Keratinocyte (primary cell): ENCODE data around the gene TGFBRAP1. TPM values are rescaled to one million over a fixed set of nuclear protein-coding genes. Genes with fewer than 3 reads are reported as not detected.

Experiments used
- DNase-seq: peaks from one replicate; pipeline ENCODE4 v3.0.0-alpha.2; 2011; ENCODE audit warnings: low read depth, missing footprints, low spot score
- FAIRE-seq: peaks from 2 replicates; lab custom pipeline; 2011; peaks lifted over from hg19 to GRCh38; lab: Jason Lieb, UNC
- H2AFZ ChIP-seq: 2 replicates; pipeline ENCODE4 v1.6.0; 2012; ENCODE audit warnings: low read length, control low read depth, inconsistent platforms; ENCODE audit not compliant: control insufficient read depth
- H3K27ac ChIP-seq: 2 replicates; pipeline ENCODE4 v1.5.1; 2011; ENCODE audit warnings: low read length; ENCODE audit not compliant: control insufficient read depth, insufficient read depth
- H3K27me3 ChIP-seq: 3 replicates; pipeline ENCODE4 v1.6.0; 2011; ENCODE audit warnings: low read length; ENCODE audit not compliant: control insufficient read depth, insufficient read depth; ENCODE audit errors: extremely low read depth
- H3K36me3 ChIP-seq, 2 experiments: 2 replicates in 1 of 2; 3 replicates in 1 of 2; pipeline ENCODE4 v1.5.1; 2011; ENCODE audit warnings: low read length in 2 of 2, mild to moderate bottlenecking in 1 of 2; ENCODE audit not compliant: control insufficient read depth in 2 of 2, insufficient read depth in 2 of 2; ENCODE audit errors: extremely low read depth in 1 of 2
- H3K4me1 ChIP-seq: 3 replicates; pipeline ENCODE4 v1.5.1; 2011; ENCODE audit warnings: low read length; ENCODE audit not compliant: control insufficient read depth, insufficient read depth; ENCODE audit errors: extremely low read depth
- H3K4me2 ChIP-seq: 3 replicates; pipeline ENCODE4 v1.6.0; 2011; ENCODE audit warnings: low read depth, low read length; ENCODE audit not compliant: control insufficient read depth, insufficient read depth; ENCODE audit errors: extremely low read depth
- H3K4me3 ChIP-seq, 3 experiments: fragments of 200-600 bp in 1 of 3; sonication (generic) in 1 of 3; 2 replicates in 2 of 3; 3 replicates in 1 of 3; pipeline ENCODE4 v1.5.1; 2011 to 2016; ENCODE audit warnings: low read length in 3 of 3, mild to moderate bottlenecking in 3 of 3, control low read depth in 2 of 3, inconsistent platforms in 1 of 3, low read depth in 1 of 3, mixed read lengths in 1 of 3, mixed run types in 1 of 3, moderate library complexity in 1 of 3; ENCODE audit not compliant: control insufficient read depth in 2 of 3, insufficient read depth in 2 of 3; ENCODE audit errors: extremely low read depth in 1 of 3
- H3K79me2 ChIP-seq: 2 replicates; pipeline ENCODE4 v1.6.0; 2012; ENCODE audit warnings: low read length; ENCODE audit not compliant: control insufficient read depth, insufficient read depth
- H3K9ac ChIP-seq: 3 replicates; pipeline ENCODE4 v1.6.0; 2011; ENCODE audit warnings: low read length; ENCODE audit not compliant: control insufficient read depth, insufficient read depth; ENCODE audit errors: extremely low read depth
- H3K9me1 ChIP-seq: 3 replicates; pipeline ENCODE4 v1.6.0; 2011; ENCODE audit warnings: low read length; ENCODE audit not compliant: control insufficient read depth, insufficient read depth; ENCODE audit errors: extremely low read depth
- H3K9me3 ChIP-seq: 2 replicates; pipeline ENCODE4 v1.5.1; 2012; ENCODE audit warnings: low read depth, low read length; ENCODE audit not compliant: control insufficient read depth
- H4K20me1 ChIP-seq: 3 replicates; pipeline ENCODE4 v1.6.0; 2011; ENCODE audit warnings: low read length; ENCODE audit not compliant: control insufficient read depth, insufficient read depth; ENCODE audit errors: extremely low read depth
- CTCF ChIP-seq, 3 experiments: IDR thresholded peaks in 1 of 3; conservative IDR thresholded peaks in 1 of 3; optimal IDR thresholded peaks in 1 of 3; 2 replicates in 2 of 3; 3 replicates in 1 of 3; pipeline versions ENCODE3 to v1.5.1; 2011; ENCODE audit warnings: low read length in 3 of 3, mild to moderate bottlenecking in 3 of 3, moderate library complexity in 2 of 3, control low read depth in 1 of 3, inconsistent platforms in 1 of 3; ENCODE audit not compliant: insufficient read depth in 2 of 3; ENCODE audit errors: extremely low read depth in 1 of 3
- EZH2 ChIP-seq: IDR thresholded peaks from one replicate; pipeline ENCODE4 v1.6.1; 2012; ENCODE audit warnings: inconsistent platforms, mild to moderate bottlenecking, low read length, moderate library complexity
- dilution Hi-C: fragments of 300-500 bp; cut with MboI; formaldehyde crosslinking; loops from one replicate; pipeline ENCODE4 v1.7.0; 2020; ENCODE audit warnings: low sequenced_read_pairs; ENCODE audit not compliant: extremely low pct_ligation_motif_present
- polyA plus RNA-seq, 5 experiments: library from polyadenylated mRNA; depleted of rRNA in 3 of 5; stranded (reverse) in 3 of 5; stranded (forward) in 1 of 5; unstranded in 1 of 5; fragments of >200 nt; gene quantifications; 1 replicate in 1 of 5; 2 replicates in 3 of 5; 3 replicates in 1 of 5; pipeline versions ENCODE4 v1.2.1 to v1.2.3, GENCODE V29; 2011 to 2012; ENCODE audit warnings: missing spikeins in 2 of 5, low read depth in 1 of 5, low replicate concordance in 1 of 5

Gene TGFBRAP1
- polyA plus RNA-seq, 1 donor (not counting 4 experiments of a cell fraction or from before 2014, with no cell fraction given), result 9.3 TPM

GRCh38 chr2:105258835-105259350, 70.6 kb downstream of the TGFBRAP1 start:
- Histone ChIP-seq H3K9ac (no peak overlapping the region), H3K9me3 (no peaks in the 10 kb centered on the region), H3K4me3 (no peak overlapping the region), H3K9me1 (no peaks in the 10 kb centered on the region), H3K4me2 (no peak overlapping the region), H3K4me1 (peaks cover 6% of the 10 kb centered on the region), H4K20me1 (no peaks in the 10 kb centered on the region), H3K27ac (no peak overlapping the region), H3K36me3 (no peaks in the 10 kb centered on the region), H3K27me3 (no peaks in the 10 kb centered on the region), H3K79me2 (no peaks in the 10 kb centered on the region), H2AFZ (no peak overlapping the region)
- FAIRE-seq (no peak), DNase-seq (no peak)
- dilution Hi-C loops, result no loop called here
- no peak for TF ChIP-seq EZH2
- TF ChIP-seq CTCF (optimal IDR thresholded peaks at IDR 0.05 in 1 of 3, IDR thresholded peaks at IDR 0.05 in 1 of 3, conservative IDR thresholded peaks at IDR 0.05 in 1 of 3; ENCODE audit: extremely low read depth in 1 of 3, insufficient read depth in 2 of 3, low read length in 3 of 3), result no peak

GRCh38 chr2:105257981-105258380, 71.6 kb downstream of the TGFBRAP1 start:
- Histone ChIP-seq H3K4me3 (no peak overlapping the region), H3K9me1 (no peaks in the 10 kb centered on the region), H3K27ac (no peak overlapping the region), H3K27me3 (no peaks in the 10 kb centered on the region), H2AFZ (no peak overlapping the region), H3K4me2 (no peak overlapping the region), H3K4me1 (peaks cover 6% of the 10 kb centered on the region), H3K9ac (no peak overlapping the region), H3K9me3 (no peaks in the 10 kb centered on the region), H4K20me1 (no peaks in the 10 kb centered on the region), H3K79me2 (no peaks in the 10 kb centered on the region), H3K36me3 (no peaks in the 10 kb centered on the region)
- no peak for FAIRE-seq
- no peak for DNase-seq
- dilution Hi-C loops, result no loop called here
- TF ChIP-seq CTCF (optimal IDR thresholded peaks at IDR 0.05 in 1 of 3, IDR thresholded peaks at IDR 0.05 in 1 of 3, conservative IDR thresholded peaks at IDR 0.05 in 1 of 3; ENCODE audit: extremely low read depth in 1 of 3, insufficient read depth in 2 of 3, low read length in 3 of 3) (no peak), EZH2 (no peak)
